GM23338 (cell line): ENCODE results near the gene CNDP1. TPM values are rescaled to one million over a fixed set of nuclear protein-coding genes. Genes with fewer than 3 reads are reported as not detected.

Experiments used
- ATAC-seq: fragments of 200-7000 bp; cut with Tn5 transposase; 3 replicates; pipeline ENCODE4 v1.9.1; 2020
- DNase-seq: peaks from one replicate; pipeline ENCODE4 v3.0.0-alpha.2; 2015; ENCODE audit warnings: low spot score
- H2AFZ ChIP-seq: fragments of 200-600 bp; sonication (generic); 2 replicates; pipeline ENCODE4 v1.8.0; 2016; ENCODE audit warnings: antibody characterized with exemption, mild to moderate bottlenecking, moderate library complexity
- H3F3A ChIP-seq: fragments of 200-600 bp; sonication (generic); replicated peaks from 2 replicates; pipeline ENCODE4 v1.8.0; 2017; ENCODE audit warnings: antibody characterized with exemption, mixed run types, low read depth
- H3K27ac ChIP-seq: fragments of 200-600 bp; sonication (generic); 2 replicates; pipeline ENCODE4 v1.6.1; 2016; ENCODE audit warnings: low read depth
- H3K27me3 ChIP-seq: fragments of 200-600 bp; sonication (generic); 2 replicates; pipeline ENCODE4 v1.8.0; 2016; ENCODE audit warnings: mild to moderate bottlenecking, mixed run types, moderate library complexity; ENCODE audit not compliant: insufficient read depth
- H3K36me3 ChIP-seq: fragments of 200-600 bp; sonication (generic); 2 replicates; pipeline ENCODE4 v1.8.0; 2016; ENCODE audit warnings: mild to moderate bottlenecking; ENCODE audit not compliant: insufficient read depth
- H3K4me1 ChIP-seq: fragments of 200-600 bp; sonication (generic); 2 replicates; pipeline ENCODE4 v1.8.0; 2016; ENCODE audit warnings: mild to moderate bottlenecking, moderate library complexity; ENCODE audit not compliant: insufficient read depth
- H3K4me2 ChIP-seq: fragments of 200-600 bp; sonication (generic); 2 replicates; pipeline ENCODE4 v1.7.1; 2017; ENCODE audit warnings: mixed run types
- H3K4me3 ChIP-seq: fragments of 200-600 bp; sonication (generic); 2 replicates; pipeline ENCODE4 v1.6.1; 2016; ENCODE audit warnings: mixed run types
- H3K79me2 ChIP-seq: fragments of 200-600 bp; sonication (generic); replicated peaks from 2 replicates; pipeline ENCODE4 v1.8.0; 2017; ENCODE audit warnings: mild to moderate bottlenecking; ENCODE audit not compliant: insufficient read depth
- H3K9me2 ChIP-seq: fragments of 200-600 bp; sonication (generic); 2 replicates; pipeline ENCODE4 v1.8.0; 2017; ENCODE audit not compliant: insufficient read depth
- H4K20me1 ChIP-seq: fragments of 200-600 bp; sonication (generic); replicated peaks from 2 replicates; pipeline ENCODE4 v1.8.0; 2017; ENCODE audit warnings: mild to moderate bottlenecking; ENCODE audit not compliant: insufficient read depth
- H3K27ac Mint-ChIP-seq: 2 replicates; pipeline ENCODE4 v1.8.0; 2020; ENCODE audit warnings: inconsistent platforms, mild to moderate bottlenecking, moderate library complexity, mixed read lengths
- H3K27me3 Mint-ChIP-seq: 3 replicates; pipeline ENCODE4 v1.8.0; 2022; ENCODE audit warnings: low read depth, mild to moderate bottlenecking, moderate library complexity, mixed read lengths, inconsistent platforms; ENCODE audit not compliant: insufficient read depth, poor library complexity
- H3K36me3 Mint-ChIP-seq: 3 replicates; pipeline ENCODE4 v1.8.0; 2021; ENCODE audit warnings: low read depth, mild to moderate bottlenecking, inconsistent platforms, moderate library complexity, mixed read lengths
- H3K4me1 Mint-ChIP-seq: 3 replicates; pipeline ENCODE4 v1.8.0; 2020; ENCODE audit warnings: mild to moderate bottlenecking, inconsistent platforms, mixed read lengths
- H3K4me3 Mint-ChIP-seq: 3 replicates; pipeline ENCODE4 v1.8.0; 2021; ENCODE audit warnings: moderate library complexity, mild to moderate bottlenecking, inconsistent platforms, mixed read lengths
- H3K9me3 Mint-ChIP-seq: 3 replicates; pipeline ENCODE4 v1.8.0; 2020; ENCODE audit warnings: moderate library complexity, mild to moderate bottlenecking, inconsistent platforms, mixed read lengths
- CTCF ChIP-seq, 2 experiments: fragments of 200-600 bp in 1 of 2; sonication (generic) in 1 of 2; conservative IDR thresholded peaks; 2 replicates each; pipeline versions ENCODE4 v1.5.1 to v1.6.1; 2016 to 2017; ENCODE audit warnings: antibody characterized with exemption in 2 of 2, low read depth in 2 of 2, mild to moderate bottlenecking in 2 of 2, moderate library complexity in 1 of 2
- EZH2 ChIP-seq: fragments of 200-600 bp; sonication (generic); IDR thresholded peaks from one replicate; pipeline ENCODE4 v1.8.0; 2017; ENCODE audit warnings: antibody characterized with exemption, mild to moderate bottlenecking, low read depth; ENCODE audit not compliant: unreplicated experiment
- EZH2phosphoT487 ChIP-seq: fragments of 200-600 bp; sonication (generic); IDR thresholded peaks from one replicate; pipeline ENCODE4 v1.8.1; 2018; ENCODE audit warnings: antibody characterized with exemption; ENCODE audit not compliant: unreplicated experiment
- JUNB ChIP-seq: IDR thresholded peaks from one replicate; pipeline ENCODE4 v1.6.1; 2016; ENCODE audit warnings: antibody characterized with exemption; ENCODE audit not compliant: unreplicated experiment
- NANOG ChIP-seq: IDR thresholded peaks from 2 replicates; pipeline ENCODE4 v1.6.1; 2016; ENCODE audit warnings: antibody characterized with exemption, borderline replicate concordance
- POLR2AphosphoS5 ChIP-seq: IDR thresholded peaks from 2 replicates; pipeline ENCODE4 v1.6.1; 2016; ENCODE audit warnings: antibody characterized with exemption, low read depth
- REST ChIP-seq: IDR thresholded peaks from one replicate; pipeline ENCODE4 v1.6.1; 2018; ENCODE audit warnings: antibody characterized with exemption; ENCODE audit not compliant: unreplicated experiment
- STAT1 ChIP-seq: IDR thresholded peaks from one replicate; pipeline ENCODE4 v1.6.1; 2016; ENCODE audit warnings: antibody characterized with exemption; ENCODE audit not compliant: unreplicated experiment
- ZNF114 ChIP-seq: fragments of 250-450 bp; sonication (Bioruptor Pico); IDR thresholded peaks from 2 replicates; pipeline ENCODE4 v1.5.0; 2020; ENCODE audit warnings: mild to moderate bottlenecking, moderate library complexity
- ZNF462 ChIP-seq: fragments of 250-450 bp; sonication (Bioruptor Pico); IDR thresholded peaks from 2 replicates; pipeline ENCODE4 v1.5.0; 2020; ENCODE audit warnings: mild to moderate bottlenecking, moderate library complexity
- polyA plus RNA-seq: library from polyadenylated mRNA; unstranded; fragments of >200 nt; fragmentation: Nextera tagmentation; extraction: Ambion mirVana; gene quantifications from 2 replicates; pipeline ENCODE4 v1.2.1, GENCODE V29; 2016
- total RNA-seq: library from RNA; depleted of rRNA; stranded (reverse); fragments of >200 nt; shearing (Covaris generic); gene quantifications from 2 replicates; pipeline ENCODE4 v1.2.3, GENCODE V29; 2014

The CNDP1 gene
- total and polyA plus RNA-seq, 2 experiments from 2014 or later, result 0.03 to 0.11 TPM

GRCh38 chr18:74513883-74514205 lies 20.5 kb upstream of the CNDP1 start (continued):
- no peak for TF ChIP-seq ZNF462
- TF ChIP-seq STAT1, result no peak
- TF ChIP-seq JUNB, result no peak
- TF ChIP-seq ZNF114 (CRISPR knock-in tag), result no peak
- no peak for TF ChIP-seq POLR2AphosphoS5
- TF ChIP-seq NANOG, result no peak
- TF ChIP-seq CTCF (conservative IDR thresholded peaks at IDR 0.05; ENCODE audit: low read depth in 2 of 2), result no peak
- no peak for TF ChIP-seq EZH2

- Histone ChIP-seq H3K27ac (no peak overlapping the region), H3K36me3 (peaks cover 13% of the 10 kb centered on the region; the same call in 1 of the 2 replicates), H2AFZ (no peak overlapping the region), H3F3A (no peaks in the 10 kb centered on the region), H3K9me2 (no peaks in the 10 kb centered on the region), H3K79me2 (no peaks in the 10 kb centered on the region), H3K4me2 (no peak overlapping the region), H3K27me3 (no peaks in the 10 kb centered on the region), H4K20me1 (peaks cover 3% of the 10 kb centered on the region; the same call in 1 of the 2 replicates), H3K4me1 (no peaks in the 10 kb centered on the region), H3K4me3 (no peak overlapping the region)
- Mint-ChIP-seq H3K27ac (no peak overlapping the region), H3K27me3 (peaks cover 7% of the 10 kb centered on the region), H3K36me3 (peaks cover 90% of the 10 kb centered on the region), H3K9me3 (no peaks in the 10 kb centered on the region; the same call in 2 of the 3 replicates), H3K4me1 (no peaks in the 10 kb centered on the region), H3K4me3 (no peak overlapping the region)
- DNase-seq (no peak), ATAC-seq (no peak)
- TF ChIP-seq REST, result no peak
- TF ChIP-seq JUNB, result no peak
- TF ChIP-seq EZH2phosphoT487, result no peak
Observed at GRCh38 chr18:74514860-74515495, 19.3 kb upstream of the CNDP1 start.
